Measurements from ENCODE around the gene EPB41L2.
"Not testable (repeated sequence)": the region's sequence is repeated elsewhere in the genome, so short reads cannot be mapped to it uniquely, and the experiment has no call there.

Gene EPB41L2

DNA sequence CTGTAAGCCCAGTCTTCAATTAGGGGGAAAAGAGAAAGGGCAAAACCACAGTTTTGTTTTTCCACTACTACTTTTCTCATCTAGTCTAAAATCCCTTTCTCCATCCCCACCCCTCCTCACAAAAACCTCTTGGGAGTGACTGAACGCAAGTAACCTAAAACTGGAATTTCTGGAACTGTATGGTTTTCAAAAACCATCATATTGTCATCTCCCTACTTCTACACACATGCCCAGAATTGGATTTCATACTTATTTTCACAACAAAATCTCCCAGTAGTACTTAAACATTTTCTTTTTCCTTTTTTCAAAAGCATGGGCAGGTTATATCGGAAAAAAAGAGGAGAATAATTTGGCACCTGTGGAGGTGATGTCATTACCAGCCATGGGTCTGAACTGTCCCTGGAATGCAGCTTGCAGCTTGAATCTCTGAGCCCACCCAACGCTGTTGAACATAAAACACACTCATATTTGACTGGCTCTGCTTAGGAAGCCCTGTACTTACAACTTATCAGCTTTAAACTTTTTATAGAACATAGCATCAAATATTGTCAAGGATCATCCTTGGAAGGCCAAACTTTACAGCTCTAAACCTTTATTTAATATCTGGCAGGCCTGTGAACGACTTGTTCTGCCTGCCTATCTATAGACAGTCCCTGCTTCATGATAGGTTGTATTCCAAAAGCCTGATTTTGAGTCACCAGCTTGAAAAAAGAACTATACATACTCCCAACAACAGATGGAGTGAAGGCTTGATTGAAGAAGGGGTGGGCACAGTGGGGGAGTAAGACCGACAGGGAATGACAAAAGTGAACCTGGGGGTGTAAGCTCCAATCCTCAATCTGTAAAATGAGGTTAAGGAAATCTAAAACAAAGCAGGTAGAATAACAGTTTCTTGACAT is 59.3 kb downstream of the EPB41L2 start:
- no peak for DNase-seq (ENCODE audit: low spot score)

DNA sequence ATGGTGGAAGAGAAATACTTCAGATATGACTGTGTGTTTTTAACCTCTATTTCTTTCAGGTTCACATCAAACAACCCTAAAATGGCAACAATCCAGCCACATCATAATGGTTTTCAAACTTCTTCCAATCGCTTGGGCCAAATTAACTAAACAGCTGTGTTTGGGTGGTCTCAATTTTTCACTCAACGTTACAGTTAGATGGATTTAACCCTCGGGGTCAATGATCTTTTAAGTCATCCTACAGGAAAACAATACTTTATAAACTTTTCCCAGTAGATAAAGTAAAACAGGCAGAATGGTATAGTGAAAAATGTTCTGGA is 60.4 kb downstream of the EPB41L2 start:
- DNase-seq (ENCODE audit: low spot score) = no peak

DNA sequence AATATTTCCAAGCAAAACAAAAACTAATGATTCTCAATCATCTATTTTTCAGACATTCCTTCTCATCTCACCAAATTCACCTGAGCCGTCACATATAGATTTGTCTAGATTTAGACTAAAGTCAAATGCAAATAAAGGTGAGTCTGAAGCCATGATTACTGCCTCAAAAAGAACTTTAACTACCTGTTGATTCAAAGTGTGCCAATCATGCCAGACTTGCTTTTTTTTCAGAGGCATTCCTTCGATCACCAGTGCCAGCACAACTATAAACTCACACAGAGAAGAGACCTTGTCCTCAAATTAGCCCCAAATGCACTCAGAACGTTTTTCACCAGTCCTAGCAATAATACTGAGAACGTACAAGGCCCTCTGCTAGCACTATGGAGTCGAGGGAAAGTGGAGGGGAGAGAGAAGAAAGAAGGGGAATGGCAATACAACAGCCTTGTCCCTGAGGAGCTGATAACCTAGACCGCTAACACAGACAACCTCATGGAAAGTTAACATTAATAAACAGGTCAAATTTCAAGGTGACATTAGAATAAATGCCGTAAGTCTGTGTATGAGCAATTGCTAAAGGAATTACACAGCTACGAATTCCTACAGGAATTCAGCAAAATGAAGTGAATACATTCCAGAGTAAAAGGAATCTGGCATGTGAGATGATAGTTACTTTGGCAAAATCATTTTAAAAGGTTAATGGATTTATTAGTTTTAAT is 60.9 kb downstream of the EPB41L2 start:
- no peak for DNase-seq (ENCODE audit: low spot score)

DNA sequence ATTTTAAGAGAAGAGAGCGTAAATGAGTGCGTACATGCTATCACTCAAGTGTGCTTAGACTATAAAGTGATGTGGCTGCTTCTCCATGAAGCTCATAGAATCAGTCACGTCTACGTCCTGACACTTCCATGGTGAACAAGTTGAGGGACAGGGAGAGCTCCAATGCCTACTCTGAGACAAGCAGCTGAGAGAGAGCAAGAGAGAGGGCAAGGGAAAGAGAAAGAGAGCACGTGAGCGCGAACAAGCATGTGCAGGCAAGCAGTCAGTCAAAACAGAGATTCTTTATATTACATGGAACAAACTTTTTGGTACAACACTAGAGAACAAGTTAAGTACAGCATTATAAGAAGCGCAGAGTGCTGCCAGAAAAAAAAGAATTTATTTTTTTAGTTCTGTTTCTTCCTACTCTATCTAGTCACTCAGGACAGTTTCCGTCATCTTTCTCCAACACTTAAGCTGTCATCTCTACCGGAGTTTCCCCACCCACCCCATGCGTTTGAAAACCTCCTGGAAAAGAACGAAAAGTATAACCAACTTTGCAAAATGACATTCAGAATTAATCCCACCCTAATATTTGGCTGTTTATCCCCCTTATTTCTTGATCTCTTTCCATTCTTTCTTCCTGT is 61.8 kb downstream of the EPB41L2 start:
- DNase-seq (ENCODE audit: low spot score) = no peak

DNA sequence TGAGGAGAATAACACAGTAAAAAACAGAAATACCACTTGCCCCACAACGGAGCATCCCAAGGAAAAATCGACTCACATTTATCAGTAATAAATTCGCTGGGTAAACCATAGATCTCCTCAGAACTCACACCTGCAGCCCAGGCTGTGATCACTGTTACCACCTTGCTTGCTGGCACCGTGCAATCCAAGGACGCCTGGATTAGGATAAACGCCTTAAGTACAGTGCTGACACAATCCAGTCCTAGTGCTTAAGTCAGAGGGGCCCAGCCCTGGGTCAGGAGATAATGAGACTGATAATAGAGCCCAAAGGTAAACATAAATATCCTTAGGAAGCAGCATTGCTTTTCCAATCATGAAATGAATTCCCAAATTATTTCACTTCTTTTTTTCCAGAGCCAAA is 62.5 kb downstream of the EPB41L2 start:
- no peak for DNase-seq (ENCODE audit: low spot score)

DNA sequence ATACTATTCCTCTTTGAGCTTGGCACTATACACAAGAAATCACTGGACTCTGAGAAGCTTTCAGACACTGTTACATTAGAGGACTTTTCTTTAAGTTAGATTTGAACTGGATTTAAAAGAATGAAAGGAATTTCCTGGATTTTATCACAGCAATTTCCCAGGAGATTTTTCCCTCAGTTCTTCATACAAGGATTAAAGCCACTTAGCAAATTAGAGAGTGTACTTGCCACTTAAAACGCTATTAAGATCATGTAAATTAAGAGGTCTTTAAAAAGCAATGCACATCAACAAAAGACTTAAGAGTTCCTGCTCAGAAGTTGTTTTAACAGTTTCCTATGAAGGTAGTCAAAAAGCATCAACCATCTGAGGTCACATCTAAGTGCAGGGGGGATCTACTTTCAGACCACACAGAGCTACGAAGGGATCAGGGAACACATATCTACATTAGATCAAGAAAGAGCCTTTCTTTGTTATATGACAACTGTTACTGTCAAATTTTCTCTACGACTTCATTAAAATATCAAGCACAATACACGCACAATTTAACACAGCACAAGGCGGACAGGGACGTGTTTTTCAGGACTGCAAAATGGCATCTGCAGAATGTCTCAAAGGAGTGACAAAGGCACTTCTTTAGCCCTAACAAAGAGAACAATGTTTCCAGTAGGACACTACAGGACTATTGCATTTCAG is 65.8 kb downstream of the EPB41L2 start:
- DNase-seq (ENCODE audit: low spot score) = no peak

DNA sequence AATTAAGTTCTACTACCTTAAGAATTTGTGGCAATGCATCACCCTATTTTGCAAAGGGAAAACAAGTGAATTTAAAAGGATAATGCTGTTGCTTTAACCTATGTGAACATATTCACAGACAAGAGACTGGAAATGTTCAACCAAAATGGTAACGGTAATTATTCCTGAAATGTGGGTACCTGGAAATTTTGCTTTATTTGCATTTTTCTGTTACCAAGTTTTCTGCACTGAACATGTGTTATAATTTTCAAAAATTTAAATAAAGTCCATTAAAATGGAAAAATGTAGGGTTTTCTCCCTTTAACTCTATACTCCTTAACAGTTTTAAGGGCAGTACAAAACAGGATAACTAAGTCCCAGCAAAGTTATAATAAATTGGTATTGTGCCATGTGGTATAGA is 66.4 kb downstream of the EPB41L2 start:
- DNase-seq (ENCODE audit: low spot score) = no peak

DNA sequence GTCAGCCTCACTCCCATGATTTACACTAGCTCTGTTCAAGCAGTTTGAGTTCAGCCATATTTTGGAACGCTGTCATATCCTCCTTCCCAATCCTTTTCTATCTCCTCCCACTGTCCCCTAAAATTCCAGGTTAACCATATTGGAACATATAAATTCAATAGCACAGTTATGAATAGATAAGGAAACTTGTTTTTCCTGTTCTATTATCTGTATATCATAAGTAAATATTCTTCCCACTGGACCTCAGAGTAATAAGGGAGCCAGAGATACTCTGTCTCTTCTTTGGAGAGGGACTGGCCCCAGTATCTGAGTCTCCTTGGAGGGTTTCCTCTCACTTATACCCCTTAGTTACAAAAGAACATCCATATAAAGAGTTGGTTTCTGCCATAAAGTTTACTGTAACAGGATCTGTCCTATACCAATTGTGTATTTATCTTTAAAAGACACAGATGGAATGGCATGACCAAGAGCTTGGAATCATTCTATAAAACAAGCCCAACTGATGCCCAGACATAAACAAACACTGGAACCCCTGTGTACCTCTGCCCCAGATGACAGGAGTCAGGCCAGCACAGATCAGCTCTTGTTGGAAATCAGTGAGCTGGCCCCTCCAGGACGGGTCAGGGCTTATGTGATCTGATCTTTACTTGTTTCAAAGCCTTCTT is 67.1 kb downstream of the EPB41L2 start:
- peak; percentile 24 for DNase-seq (ENCODE audit: low spot score)

DNA sequence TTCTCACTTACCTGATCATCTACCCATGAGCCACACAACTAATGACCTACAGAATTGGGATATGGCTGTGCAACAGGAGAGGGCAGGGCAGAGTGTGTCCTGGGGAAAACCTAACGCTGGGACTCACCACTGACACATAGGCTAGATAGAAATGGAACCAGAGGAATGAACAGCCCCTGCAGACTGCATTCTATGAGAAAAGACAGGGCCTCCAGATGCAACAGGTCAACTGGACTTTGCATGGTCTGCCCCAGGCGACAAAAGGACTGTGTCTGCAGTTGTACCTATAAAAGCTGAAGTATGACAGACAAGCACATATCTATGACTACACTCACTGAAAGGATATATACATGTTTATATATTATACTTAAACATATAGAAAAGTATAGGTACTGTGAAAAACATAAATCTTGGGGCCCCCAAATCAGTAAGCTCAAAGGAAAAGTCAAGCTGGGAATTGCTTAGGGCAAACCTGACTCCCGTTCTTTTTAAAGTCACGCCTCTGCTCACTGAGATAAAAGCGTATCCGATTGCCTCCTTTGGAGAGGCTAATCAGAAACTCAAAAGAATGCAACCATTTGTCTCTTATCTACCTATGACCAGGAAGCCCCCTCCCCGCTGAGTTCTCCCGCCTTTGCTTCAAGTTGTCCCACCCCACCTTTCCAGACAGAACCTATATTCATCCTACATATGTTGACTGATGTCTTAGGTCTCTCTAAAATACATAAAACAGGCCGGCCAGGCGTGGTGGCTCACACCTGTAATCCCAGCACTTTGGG is 68.5 kb downstream of the EPB41L2 start:
- DNase-seq (ENCODE audit: low spot score) = no peak

DNA sequence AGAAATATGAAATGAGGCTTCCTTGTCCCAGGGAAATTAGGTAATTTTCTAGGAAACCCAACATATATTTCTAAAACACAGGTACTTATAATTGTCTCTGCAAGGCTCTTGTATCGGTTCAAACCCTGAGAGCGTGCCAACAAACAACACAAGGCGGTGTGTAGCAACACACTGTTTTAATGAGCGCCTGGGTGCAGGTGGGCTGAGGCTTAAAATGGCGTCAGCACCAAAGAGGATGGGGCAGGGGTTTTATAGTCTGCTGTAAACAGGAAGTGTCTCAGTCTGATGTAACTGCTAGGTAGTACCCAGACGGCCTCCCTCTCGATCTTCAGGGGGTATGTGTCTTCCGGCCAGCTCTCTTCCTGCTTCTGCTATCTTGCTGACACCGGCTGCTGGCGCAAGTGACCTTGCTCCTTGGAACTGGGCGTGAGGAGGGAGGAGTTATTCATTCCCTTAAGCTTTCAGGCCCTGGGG is 69.7 kb downstream of the EPB41L2 start:
- DNase-seq (ENCODE audit: low spot score) = no peak

DNA sequence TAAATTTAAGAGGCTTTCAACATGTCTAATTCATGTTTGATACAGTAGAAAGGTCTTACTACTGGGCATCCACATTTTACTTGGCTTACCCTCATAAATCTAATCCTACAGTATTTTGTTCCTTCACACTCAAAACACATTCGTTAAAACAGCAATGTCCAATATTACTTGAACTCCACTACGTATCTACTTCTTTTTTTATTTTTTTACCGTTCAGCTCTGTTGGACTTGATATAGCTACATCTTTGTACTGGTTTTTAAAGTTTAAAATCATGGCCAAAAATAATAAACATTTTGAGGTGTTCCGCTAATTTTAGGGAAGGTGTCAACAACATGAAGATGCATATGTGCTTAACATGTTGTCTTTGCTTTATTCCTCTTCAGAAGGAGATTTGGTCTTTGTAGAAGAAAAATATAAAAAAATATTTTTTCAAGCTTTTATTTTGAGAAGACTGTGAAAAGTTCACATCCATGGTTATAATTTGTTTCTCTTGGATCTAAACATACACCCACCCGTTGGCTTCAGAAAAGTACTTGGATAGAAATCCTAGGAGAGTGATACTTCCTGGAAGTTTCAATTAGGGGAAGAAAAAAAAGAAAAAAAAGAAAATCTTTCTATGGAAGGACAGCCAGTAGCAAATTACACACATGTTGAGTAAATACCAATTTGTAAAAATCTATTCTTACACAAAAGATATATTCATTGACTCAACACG is 71.5 kb downstream of the EPB41L2 start:
- DNase-seq (ENCODE audit: low spot score) = no peak

DNA sequence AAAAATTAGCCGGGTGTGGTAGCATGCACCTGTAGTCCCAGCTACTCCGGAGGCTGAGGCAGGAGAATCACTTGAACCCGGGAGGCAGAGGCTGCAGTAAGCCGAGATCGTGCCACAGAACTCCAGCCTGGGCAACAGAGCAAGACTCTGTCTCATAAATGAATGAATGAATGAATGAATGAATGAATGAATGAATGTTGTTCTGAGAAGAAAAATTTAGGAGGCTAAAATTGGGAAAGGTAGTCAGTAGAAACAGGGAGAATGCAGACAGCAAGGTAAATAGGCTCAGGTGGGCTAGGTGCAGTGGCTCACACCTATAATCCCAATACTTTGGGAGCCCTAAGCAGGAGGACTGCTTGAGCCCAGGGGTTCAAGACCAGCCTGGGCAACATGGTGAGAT is 75.5 kb downstream of the EPB41L2 start:
- DNase-seq (ENCODE audit: low spot score) = not testable (repeated sequence)

DNA sequence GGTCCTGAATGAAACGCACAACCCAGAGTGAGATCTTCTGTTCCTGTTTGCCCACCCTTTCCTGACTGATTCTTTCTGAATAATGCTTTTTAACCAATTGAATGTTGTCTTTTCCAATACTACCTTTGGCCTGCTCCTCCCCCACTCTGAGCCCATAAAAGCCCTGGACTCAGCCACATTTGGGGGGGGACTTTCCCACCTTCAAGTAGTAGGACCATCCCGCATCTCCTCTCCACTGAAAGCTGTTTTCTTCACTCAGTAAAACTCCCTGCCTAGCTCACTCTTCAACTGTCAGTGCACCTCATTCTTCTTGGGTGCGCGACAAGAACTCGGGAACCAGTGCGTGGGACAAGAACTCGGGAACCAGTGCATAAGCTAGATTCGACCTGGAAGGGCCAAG is 77.9 kb downstream of the EPB41L2 start:
- no peak for DNase-seq (ENCODE audit: low spot score)

DNA sequence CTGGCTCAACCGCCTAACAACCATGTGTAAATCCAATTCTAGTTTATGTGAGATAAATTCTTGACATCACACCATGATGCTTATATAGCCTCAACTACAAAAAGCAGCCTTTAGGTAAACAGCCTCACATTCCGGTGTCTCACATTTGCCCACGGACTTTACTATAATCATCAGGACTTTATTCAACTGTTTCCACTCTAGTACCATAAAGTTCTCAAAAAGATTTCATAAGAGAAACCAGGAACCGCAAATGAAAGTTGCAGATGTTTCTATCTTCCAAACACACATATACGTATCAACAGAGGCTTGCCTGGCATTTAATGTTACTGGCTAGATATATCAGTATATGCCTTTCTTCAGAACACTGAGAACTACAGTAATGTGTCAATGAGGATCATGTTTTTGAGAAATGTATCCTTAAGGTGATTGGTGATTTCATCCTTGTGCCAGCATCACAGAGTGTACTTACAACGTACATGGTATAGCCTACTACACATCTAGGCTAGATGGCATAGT is 80.0 kb downstream of the EPB41L2 start:
- no peak for DNase-seq (ENCODE audit: low spot score)

DNA sequence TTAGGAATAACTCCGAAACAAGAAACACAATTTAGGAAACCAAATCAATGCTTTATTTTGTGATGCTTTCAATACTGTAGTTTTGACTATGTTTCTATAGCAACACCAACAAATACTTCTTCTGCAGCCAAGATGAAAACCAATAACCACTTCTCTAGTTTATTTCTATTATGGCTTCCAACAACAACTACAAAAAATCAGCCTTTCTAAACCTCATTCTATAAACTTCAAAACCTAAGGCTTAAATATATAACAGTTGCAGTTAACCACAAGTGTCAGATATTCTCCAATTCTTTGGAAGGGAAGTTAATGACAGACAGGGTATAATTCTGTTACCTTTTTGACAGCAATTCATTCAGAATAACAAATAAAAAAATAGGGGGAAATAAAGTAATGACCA is 80.9 kb downstream of the EPB41L2 start:
- no peak for DNase-seq (ENCODE audit: low spot score)

DNA sequence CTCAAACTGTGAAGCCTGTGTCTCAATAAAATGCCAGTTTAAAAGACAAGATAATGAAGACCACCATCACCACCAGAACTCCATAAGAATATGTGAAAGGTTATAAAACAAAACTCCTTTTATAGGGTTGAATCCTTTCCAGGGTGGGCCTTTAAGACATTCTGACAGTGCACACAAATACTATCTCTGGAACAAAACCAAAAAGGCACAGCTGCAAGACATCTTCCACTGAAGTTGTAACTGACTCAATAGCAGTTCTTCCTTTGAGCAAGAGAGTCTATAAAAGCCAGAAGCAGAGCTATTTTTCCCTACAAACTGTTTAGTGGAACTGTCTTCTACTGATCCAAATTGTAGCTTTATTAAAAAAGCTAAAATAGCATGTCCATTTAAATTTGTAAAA is 81.6 kb downstream of the EPB41L2 start:
- no peak for DNase-seq (ENCODE audit: low spot score)

DNA sequence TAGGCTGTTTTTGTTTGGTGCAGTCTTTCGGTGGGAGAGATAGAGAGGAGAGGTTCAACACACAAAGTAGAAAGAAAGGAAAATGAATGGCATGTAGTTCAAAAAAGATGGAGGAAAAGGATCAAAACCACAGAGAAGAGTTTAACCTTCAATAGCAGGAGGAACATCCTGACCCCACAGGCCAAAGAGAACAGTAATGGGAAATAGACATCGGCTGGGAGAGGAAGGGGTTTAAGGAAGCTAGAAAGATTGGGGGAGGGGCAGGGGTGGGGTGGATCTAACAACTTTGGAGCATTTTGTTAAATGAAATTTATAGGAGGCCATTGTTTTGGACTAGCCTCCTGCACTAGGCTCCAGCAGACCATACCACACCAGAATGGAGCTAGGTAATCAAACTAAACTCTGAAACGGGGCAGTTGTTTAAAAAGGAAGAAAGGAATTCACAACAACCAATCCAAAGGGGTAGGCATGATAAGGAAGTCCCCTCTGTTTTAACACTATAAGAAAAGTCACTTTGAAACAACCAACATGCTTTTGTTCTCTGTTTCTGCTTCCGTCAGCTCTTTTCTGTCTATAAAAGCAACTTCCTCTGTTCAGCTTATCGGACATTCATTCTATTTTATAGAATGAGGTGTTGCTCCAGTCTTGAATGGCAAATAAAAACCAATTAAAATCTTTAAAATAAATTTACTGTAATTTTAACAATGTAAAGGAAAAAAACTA is 82.6 kb downstream of the EPB41L2 start:
- DNase-seq (ENCODE audit: low spot score) = no peak

DNA sequence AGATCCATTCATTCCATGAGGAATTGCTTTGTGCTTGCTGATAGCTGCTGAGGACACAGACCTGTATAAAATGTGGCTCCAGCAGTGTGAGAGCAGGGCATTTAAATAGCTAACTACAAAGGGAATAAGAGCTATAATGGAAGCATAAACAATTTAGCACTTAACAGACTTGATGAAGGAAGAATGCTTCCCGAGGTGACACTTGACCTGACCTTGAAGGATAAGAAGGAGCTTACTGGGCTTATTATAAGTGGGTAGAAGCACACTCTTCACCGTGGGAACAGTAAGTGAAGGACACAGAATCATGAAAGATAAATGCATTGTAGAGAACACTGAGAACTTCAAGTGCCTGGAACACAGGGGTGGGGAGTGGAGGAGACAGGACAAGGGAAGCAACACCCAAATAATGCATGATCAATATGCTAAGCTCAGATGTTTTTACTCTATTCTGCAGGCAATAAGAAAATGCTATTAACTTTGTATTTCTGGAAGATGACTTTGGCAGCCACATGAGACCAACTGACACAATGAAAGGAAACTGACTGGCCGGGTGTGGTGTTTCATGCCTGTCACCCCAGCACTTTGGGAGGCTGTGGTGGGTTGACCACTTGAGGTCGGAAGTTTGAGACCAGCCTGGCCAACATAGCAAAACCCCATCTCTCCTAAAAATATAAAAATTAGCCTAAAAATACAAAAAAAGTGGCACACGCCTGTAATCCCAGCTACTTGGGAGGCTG is 84.2 kb downstream of the EPB41L2 start:
- DNase-seq (ENCODE audit: low spot score) = no peak

DNA sequence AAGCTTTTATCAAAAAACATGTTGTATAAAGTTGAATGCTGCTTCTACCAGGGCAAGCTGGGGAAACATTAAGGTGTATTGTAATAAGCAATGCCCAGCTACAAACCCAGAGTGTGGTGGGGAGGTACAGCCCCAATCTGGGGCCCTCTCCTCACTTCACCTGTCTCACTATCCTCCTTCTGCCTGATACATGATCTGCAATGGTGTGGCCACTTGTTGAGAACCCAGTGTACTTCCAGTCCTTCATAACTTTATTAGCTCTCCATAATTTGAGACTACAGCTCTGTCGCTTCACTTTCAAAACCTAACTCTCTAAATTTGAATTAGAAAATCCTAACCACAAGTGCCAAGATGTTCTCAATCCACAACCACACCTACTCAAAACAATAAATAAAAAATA is 84.9 kb downstream of the EPB41L2 start:
- no peak for DNase-seq (ENCODE audit: low spot score)

Data from LoVo (cell line).